Sigmoid colon (tissue), 4 donors: ENCODE measurements around the gene RSF1.
"Not testable (repeated sequence)": the region's sequence is repeated elsewhere in the genome, so short reads cannot be mapped to it uniquely, and the experiment has no call there.

ENCODE experiments used
- EP300 ChIP-seq, 4 donors: sonication (generic); formaldehyde crosslinking; IDR thresholded peaks; one replicate each; pipeline ENCODE4 v1.6.1; 2017; ENCODE audit warnings: antibody characterized with exemption in 4 of 4
- POLR2A ChIP-seq, 2 donors: fragments of 450-650 bp; IDR thresholded peaks; one replicate each; pipeline ENCODE4 v1.6.1; 2016; ENCODE audit warnings: antibody characterized with exemption in 2 of 2, mild to moderate bottlenecking in 2 of 2, moderate library complexity in 2 of 2
- POLR2AphosphoS5 ChIP-seq, 4 donors: sonication (generic); formaldehyde crosslinking; IDR thresholded peaks; one replicate each; pipeline ENCODE4 v1.6.1; 2017; ENCODE audit warnings: antibody characterized with exemption in 4 of 4
- TF ChIP-seq, protein P1 (sequence below), 4 experiments: fragments of 450-650 bp in 3 of 4; fragments of 200-600 bp in 1 of 4; IDR thresholded peaks; one replicate each; pipeline ENCODE4 v1.5.1; 2016 to 2019; ENCODE audit warnings: antibody characterized with exemption in 4 of 4, mild to moderate bottlenecking in 3 of 4, moderate library complexity in 2 of 4

DNA sequence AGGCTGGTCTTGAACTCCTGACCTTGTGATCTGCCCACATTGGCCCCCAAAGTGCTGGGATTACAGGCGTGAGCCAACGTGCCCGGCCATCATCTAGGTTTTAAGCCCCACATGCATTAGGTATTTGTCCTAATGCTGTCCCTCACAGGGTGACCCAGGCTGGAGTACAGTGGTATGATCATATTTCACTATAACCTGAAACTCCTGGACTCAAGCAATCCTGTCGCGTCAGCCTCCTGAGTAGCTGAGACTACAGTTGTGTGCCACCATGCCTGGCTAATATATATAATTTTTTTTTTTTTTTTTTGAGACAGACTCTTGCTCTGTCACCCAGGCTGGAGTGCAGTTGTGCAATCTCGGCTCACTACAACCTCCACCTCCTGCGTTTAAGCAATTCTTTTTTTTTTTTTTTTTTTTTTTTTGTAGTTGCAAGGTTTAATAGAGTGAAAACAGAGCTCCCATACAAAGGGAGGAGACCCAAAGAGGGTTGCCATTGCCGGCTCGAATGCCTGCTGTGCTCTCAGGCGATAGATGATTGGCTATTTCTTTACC, 37.5 kb upstream of the RSF1 start:
- TF ChIP-seq, protein P1, sequence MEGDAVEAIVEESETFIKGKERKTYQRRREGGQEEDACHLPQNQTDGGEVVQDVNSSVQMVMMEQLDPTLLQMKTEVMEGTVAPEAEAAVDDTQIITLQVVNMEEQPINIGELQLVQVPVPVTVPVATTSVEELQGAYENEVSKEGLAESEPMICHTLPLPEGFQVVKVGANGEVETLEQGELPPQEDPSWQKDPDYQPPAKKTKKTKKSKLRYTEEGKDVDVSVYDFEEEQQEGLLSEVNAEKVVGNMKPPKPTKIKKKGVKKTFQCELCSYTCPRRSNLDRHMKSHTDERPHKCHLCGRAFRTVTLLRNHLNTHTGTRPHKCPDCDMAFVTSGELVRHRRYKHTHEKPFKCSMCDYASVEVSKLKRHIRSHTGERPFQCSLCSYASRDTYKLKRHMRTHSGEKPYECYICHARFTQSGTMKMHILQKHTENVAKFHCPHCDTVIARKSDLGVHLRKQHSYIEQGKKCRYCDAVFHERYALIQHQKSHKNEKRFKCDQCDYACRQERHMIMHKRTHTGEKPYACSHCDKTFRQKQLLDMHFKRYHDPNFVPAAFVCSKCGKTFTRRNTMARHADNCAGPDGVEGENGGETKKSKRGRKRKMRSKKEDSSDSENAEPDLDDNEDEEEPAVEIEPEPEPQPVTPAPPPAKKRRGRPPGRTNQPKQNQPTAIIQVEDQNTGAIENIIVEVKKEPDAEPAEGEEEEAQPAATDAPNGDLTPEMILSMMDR (IDR thresholded peaks at IDR 0.05) = not testable (repeated sequence)
- TF ChIP-seq POLR2A, POLR2AphosphoS5, EP300 (IDR thresholded peaks at IDR 0.05): not testable (repeated sequence)
